COLO829 (cell line): ENCODE data around the gene KIZ.

Experiments
- DNase-seq: peaks from one replicate; pipeline ENCODE4 v3.0.0; 2012; ENCODE audit warnings: low spot score

Gene KIZ

GRCh38 chr20:21266191-21266536, 140.3 kb downstream of the KIZ start:
- no peak for DNase-seq

- DNase-seq: no peak
These were observed 143.9 kb downstream of the KIZ start for GRCh38 chr20:21269772-21270171.

- no peak for DNase-seq
These were observed 144.9 kb downstream of the KIZ start for GRCh38 chr20:21270806-21271205.

GRCh38 chr20:21272279-21272678, 146.4 kb downstream of the KIZ start:
- DNase-seq: no peak

- no peak for DNase-seq
These were observed 146.8 kb downstream of the KIZ start for GRCh38 chr20:21272679-21273078.

GRCh38 chr20:21273755-21274386, 148.0 kb downstream of the KIZ start:
- DNase-seq: no peak

- DNase-seq: no peak
These were observed 152.9 kb downstream of the KIZ start for GRCh38 chr20:21278829-21279228.

- no peak for DNase-seq
These were observed 154.0 kb downstream of the KIZ start for GRCh38 chr20:21279706-21280521.

GRCh38 chr20:21280522-21281016, 154.7 kb downstream of the KIZ start:
- DNase-seq: no peak

GRCh38 chr20:21286775-21287174, 160.9 kb downstream of the KIZ start:
- no peak for DNase-seq

- no peak for DNase-seq
These were observed 162.9 kb downstream of the KIZ start for GRCh38 chr20:21288587-21289370.

- no peak for DNase-seq
These were observed 163.8 kb downstream of the KIZ start for GRCh38 chr20:21289651-21290050.

- DNase-seq: no peak
These were observed 165.1 kb downstream of the KIZ start for GRCh38 chr20:21291026-21291425.

- no peak for DNase-seq
These were observed 168.9 kb downstream of the KIZ start for GRCh38 chr20:21294755-21295154.
